DND-41 (cell line): ENCODE results near the gene ARRDC1.

Experiments used
- ATAC-seq: fragments of 200-7000 bp; cut with Tn5 transposase; 3 replicates; pipeline ENCODE4 v1.9.1; 2021; ENCODE audit warnings: low read depth; ENCODE audit not compliant: insufficient read depth
- DNase-seq: peaks from one replicate; pipeline ENCODE4 v3.0.0-alpha.2; 2020
- H2AFZ ChIP-seq: 2 replicates; pipeline ENCODE4 v1.6.0; 2012; ENCODE audit warnings: low read depth, low read length
- H3K27ac ChIP-seq: 2 replicates; pipeline ENCODE4 v1.5.1; 2012; ENCODE audit warnings: low read length, inconsistent platforms
- H3K27me3 ChIP-seq: fragments of 200-600 bp; sonication (generic); 2 replicates; pipeline ENCODE4 v1.6.0; 2012; ENCODE audit warnings: low read length, mild to moderate bottlenecking, inconsistent platforms; ENCODE audit not compliant: insufficient read depth, poor library complexity
- H3K36me3 ChIP-seq: 2 replicates; pipeline ENCODE4 v1.5.1; 2012; ENCODE audit warnings: low read length, inconsistent platforms; ENCODE audit not compliant: insufficient read depth
- H3K4me1 ChIP-seq: 2 replicates; pipeline ENCODE4 v1.5.1; 2012; ENCODE audit warnings: mild to moderate bottlenecking, low read length; ENCODE audit not compliant: insufficient read depth
- H3K4me2 ChIP-seq: 2 replicates; pipeline ENCODE4 v1.6.0; 2012; ENCODE audit warnings: mild to moderate bottlenecking, moderate library complexity, low read length, inconsistent platforms; ENCODE audit not compliant: insufficient read depth
- H3K4me3 ChIP-seq, 2 experiments: fragments of 200-600 bp in 1 of 2; shearing (Covaris generic) in 1 of 2; 2 replicates each; pipeline ENCODE4 v1.5.1; 2012 to 2016; ENCODE audit warnings: inconsistent platforms in 2 of 2, low read length in 2 of 2, mild to moderate bottlenecking in 2 of 2, low read depth in 1 of 2, moderate library complexity in 1 of 2
- H3K79me2 ChIP-seq: 2 replicates; pipeline ENCODE4 v1.6.0; 2012; ENCODE audit warnings: low read length, inconsistent platforms; ENCODE audit not compliant: insufficient read depth
- H3K9ac ChIP-seq: 2 replicates; pipeline ENCODE4 v1.6.0; 2012; ENCODE audit warnings: low read depth, mild to moderate bottlenecking, inconsistent platforms, low read length, moderate library complexity
- H3K9me3 ChIP-seq: 2 replicates; pipeline ENCODE4 v1.5.1; 2012; ENCODE audit warnings: low read length, moderate library complexity, mild to moderate bottlenecking, inconsistent platforms; ENCODE audit not compliant: insufficient read depth, severe bottlenecking
- H4K20me1 ChIP-seq: 2 replicates; pipeline ENCODE4 v1.6.0; 2012; ENCODE audit warnings: low read length; ENCODE audit not compliant: insufficient read depth
- EZH2 ChIP-seq: IDR thresholded peaks from 3 replicates; pipeline ENCODE4 v1.6.1; 2012; ENCODE audit warnings: borderline replicate concordance, low read depth, mild to moderate bottlenecking, moderate library complexity, low read length, inconsistent platforms; ENCODE audit not compliant: severe bottlenecking
- TF ChIP-seq, protein P1 (sequence below): IDR thresholded peaks from 2 replicates; pipeline ENCODE4 v1.5.1; 2012; ENCODE audit warnings: borderline replicate concordance, low read length, moderate library complexity, mild to moderate bottlenecking; ENCODE audit not compliant: poor library complexity, severe bottlenecking; ENCODE audit errors: extremely low read depth

The ARRDC1 gene

DNA sequence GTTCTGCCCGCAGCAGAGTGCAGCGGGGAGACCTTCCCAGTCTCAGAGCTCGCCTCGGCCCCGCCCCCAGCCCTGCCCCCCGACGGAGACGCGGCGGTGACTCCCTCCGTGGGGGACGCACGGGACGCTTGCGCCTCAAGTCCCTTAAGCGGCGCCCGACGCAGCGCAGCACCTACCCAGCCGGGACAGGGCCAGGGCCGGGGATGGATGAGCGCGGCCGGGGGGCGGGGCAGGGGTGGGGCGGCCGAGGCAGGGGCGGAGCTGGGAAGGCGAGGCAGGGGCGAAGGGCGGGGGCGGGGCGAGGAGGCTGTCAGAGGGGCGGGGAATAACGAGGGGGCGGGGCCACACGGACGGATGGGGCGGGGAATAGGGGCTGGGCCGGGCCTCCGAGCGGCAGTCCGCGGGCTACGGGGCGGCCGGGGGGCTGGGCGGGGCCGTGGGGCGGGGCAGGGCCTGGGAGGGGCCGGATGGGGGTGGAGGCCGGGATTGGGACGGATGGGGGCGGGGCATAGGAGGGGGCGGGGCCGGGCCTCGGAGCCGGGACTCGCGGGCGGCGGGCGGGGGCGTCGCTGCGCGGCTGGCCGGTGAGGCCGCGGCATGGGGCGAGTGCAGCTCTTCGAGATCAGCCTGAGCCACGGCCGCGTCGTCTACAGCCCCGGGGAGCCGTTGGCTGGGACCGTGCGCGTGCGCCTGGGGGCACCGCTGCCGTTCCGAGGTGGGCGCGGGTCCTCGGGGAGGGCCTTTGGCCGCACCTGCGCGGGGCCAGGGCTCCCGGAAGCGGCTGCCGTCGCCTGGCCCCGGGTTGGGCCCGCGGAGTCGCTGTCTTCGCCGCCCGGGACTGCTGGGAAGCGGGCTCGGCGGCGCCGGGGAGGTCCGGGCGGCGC is at the start of gene ARRDC1:
Gene ARRDC1 (plus strand): TSS at position 566 of the 884 bp plus-strand sequence. CDS start 32 bp downstream, at position 598.
- Histone ChIP-seq H2AFZ (peak within 1 kb of the TSS; percentile 68), H3K4me1 (peaks cover 21% of the 10 kb centered on the region), H3K9ac (peak within 1 kb of the TSS; percentile 83), H3K27ac (peak within 1 kb of the TSS; percentile 74), H3K4me3 (peak within 1 kb of the TSS; percentile 57 to 80), H3K79me2 (peaks cover 22% of the 10 kb centered on the region), H3K4me2 (peak within 1 kb of the TSS; percentile 98), H4K20me1 (peaks cover 18% of the 10 kb centered on the region), H3K27me3 (no peaks in the 10 kb centered on the region), H3K36me3 (0 out of 2 replicates have a peak, but pooled peaks cover 2% of the 10 kb centered on the region), H3K9me3 (no peaks in the 10 kb centered on the region)
- TF ChIP-seq, protein P1, sequence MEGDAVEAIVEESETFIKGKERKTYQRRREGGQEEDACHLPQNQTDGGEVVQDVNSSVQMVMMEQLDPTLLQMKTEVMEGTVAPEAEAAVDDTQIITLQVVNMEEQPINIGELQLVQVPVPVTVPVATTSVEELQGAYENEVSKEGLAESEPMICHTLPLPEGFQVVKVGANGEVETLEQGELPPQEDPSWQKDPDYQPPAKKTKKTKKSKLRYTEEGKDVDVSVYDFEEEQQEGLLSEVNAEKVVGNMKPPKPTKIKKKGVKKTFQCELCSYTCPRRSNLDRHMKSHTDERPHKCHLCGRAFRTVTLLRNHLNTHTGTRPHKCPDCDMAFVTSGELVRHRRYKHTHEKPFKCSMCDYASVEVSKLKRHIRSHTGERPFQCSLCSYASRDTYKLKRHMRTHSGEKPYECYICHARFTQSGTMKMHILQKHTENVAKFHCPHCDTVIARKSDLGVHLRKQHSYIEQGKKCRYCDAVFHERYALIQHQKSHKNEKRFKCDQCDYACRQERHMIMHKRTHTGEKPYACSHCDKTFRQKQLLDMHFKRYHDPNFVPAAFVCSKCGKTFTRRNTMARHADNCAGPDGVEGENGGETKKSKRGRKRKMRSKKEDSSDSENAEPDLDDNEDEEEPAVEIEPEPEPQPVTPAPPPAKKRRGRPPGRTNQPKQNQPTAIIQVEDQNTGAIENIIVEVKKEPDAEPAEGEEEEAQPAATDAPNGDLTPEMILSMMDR, result no peak
- no peak for TF ChIP-seq EZH2
- peak; percentile 95 for DNase-seq
- ATAC-seq, result peak; percentile 95

DNA sequence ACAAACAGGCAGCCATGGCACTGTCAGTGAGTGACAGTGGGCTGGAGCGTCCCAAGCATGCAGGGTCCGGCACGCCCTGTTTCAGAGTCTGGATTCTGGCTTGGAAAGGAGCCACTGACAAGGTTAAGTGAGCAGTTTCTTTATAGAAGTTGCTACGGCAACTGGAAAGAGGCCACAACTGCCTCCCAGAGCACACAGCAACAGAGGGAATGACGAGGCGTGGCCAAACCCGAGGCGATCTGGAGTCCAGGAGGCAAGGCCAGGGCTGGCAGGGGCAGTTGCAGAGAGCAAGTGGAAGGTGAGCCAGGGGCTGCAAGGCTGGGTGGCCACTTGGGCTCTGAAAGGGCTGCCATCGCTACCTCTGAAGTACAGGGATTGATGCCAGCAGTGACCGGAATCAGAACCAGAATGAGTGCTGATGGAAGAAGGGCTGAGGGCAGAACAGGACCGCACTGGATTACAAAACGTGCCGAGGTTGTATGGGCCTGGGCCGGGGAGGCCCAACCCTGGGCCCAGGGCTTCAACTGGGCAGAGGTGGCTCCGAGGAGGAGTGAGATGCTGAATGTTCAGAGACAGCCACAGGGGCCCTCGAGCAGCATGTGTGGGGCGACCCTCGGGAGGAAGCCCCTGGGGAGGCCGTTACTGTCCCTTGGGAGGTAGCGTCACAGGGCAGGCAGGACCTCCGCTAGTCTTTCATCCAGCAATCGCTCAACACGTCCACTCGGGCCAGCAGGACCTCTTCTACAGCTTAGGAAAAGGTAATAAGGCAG is 49.2 kb upstream of the ARRDC1 start:
- no peak for ATAC-seq
- H3K27me3 ChIP-seq, result no peaks in the 10 kb centered on the region
- no peak overlapping the region for H2AFZ ChIP-seq
- no peak overlapping the region for H3K4me2 ChIP-seq
- H4K20me1 ChIP-seq, result no peaks in the 10 kb centered on the region
- no peak overlapping the region for H3K27ac ChIP-seq
- no peak for DNase-seq
- no peaks in the 10 kb centered on the region for H3K9me3 ChIP-seq
- peaks cover 42% of the 10 kb centered on the region for H3K36me3 ChIP-seq
- peaks cover 14% of the 10 kb centered on the region for H3K4me1 ChIP-seq
- TF ChIP-seq EZH2, result no peak
- TF ChIP-seq, protein P1, result no peak
- no peak overlapping the region for H3K4me3 ChIP-seq
- no peak overlapping the region for H3K9ac ChIP-seq
- H3K79me2 ChIP-seq, result peaks cover 7% of the 10 kb centered on the region; the same call in 1 of the 2 replicates

GRCh38 chr9:137558127-137558526 is 47.4 kb upstream of the ARRDC1 start:
- no peak for TF ChIP-seq EZH2
- TF ChIP-seq, protein P1, result no peak
- H3K36me3 ChIP-seq, result peaks cover 48% of the 10 kb centered on the region
- peaks cover 2% of the 10 kb centered on the region; the same call in 1 of the 2 replicates for H3K4me1 ChIP-seq

More at GRCh38 chr9:137558127-137558526, 47.4 kb upstream of the ARRDC1 start:
- no peak overlapping the region for H3K27ac ChIP-seq
- no peak overlapping the region for H2AFZ ChIP-seq
- H3K9ac ChIP-seq, result no peak overlapping the region
- H3K9me3 ChIP-seq, result no peaks in the 10 kb centered on the region
- H3K4me2 ChIP-seq, result no peak overlapping the region
- H3K4me3 ChIP-seq, result no peak overlapping the region
- no peaks in the 10 kb centered on the region for H3K27me3 ChIP-seq
- ATAC-seq (no peak), DNase-seq (no peak)
- H4K20me1 ChIP-seq, result no peaks in the 10 kb centered on the region
- H3K79me2 ChIP-seq, result no peaks in the 10 kb centered on the region
